Choroid plexus epithelial cell (primary cell): Measurements from ENCODE around the gene KHDC4.

Source experiments
- DNase-seq: peaks from one replicate; pipeline ENCODE4 v3.0.0-alpha.2; 2010; ENCODE audit warnings: low read depth
- H3K4me3 ChIP-seq: 2 replicates; pipeline ENCODE4 v1.5.1; 2011; ENCODE audit warnings: low read depth, mild to moderate bottlenecking, control low read depth, low read length, moderate library complexity
- CTCF ChIP-seq: conservative IDR thresholded peaks from 2 replicates; pipeline ENCODE4 v1.5.1; 2011; ENCODE audit warnings: low read depth, mild to moderate bottlenecking, control low read depth, inconsistent platforms, low read length, moderate library complexity

KHDC4 gene

GRCh38 chr1:155934097-155934935 is at the start of gene KHDC4:
TSS of gene KHDC4 (minus strand) at chr1:155934413. CDS start at chr1:155934373, 40 bp downstream.
- DNase-seq = peak; percentile 99
- peak; percentile 35 for TF ChIP-seq CTCF
- peak within 1 kb of the TSS; percentile 100 for H3K4me3 ChIP-seq

GRCh38 chr1:155983191-155984024 is 49.2 kb upstream of the KHDC4 start:
- DNase-seq = peak; percentile 95
- peak; percentile 10 for TF ChIP-seq CTCF
- peak overlapping the region; percentile 38 for H3K4me3 ChIP-seq

- peak overlapping the region; percentile 38 for H3K4me3 ChIP-seq
- TF ChIP-seq CTCF = no peak
- DNase-seq = no peak
Observed at GRCh38 chr1:155982106-155982505, 47.9 kb upstream of the KHDC4 start.

- H3K4me3 ChIP-seq = peak overlapping the region; percentile 38
- peak; percentile 73 for DNase-seq
- TF ChIP-seq CTCF = no peak
Observed at GRCh38 chr1:155981266-155982088, 47.3 kb upstream of the KHDC4 start.

GRCh38 chr1:155979597-155980343 is 45.6 kb upstream of the KHDC4 start:
- TF ChIP-seq CTCF = no peak
- DNase-seq = no peak

GRCh38 chr1:155978973-155979429 is 44.8 kb upstream of the KHDC4 start:
- DNase-seq = no peak

More at GRCh38 chr1:155979597-155980343, 45.6 kb upstream of the KHDC4 start:
- H3K4me3 ChIP-seq = peak overlapping the region; percentile 85

More at GRCh38 chr1:155978973-155979429, 44.8 kb upstream of the KHDC4 start:
- H3K4me3 ChIP-seq = peak overlapping the region; percentile 85
- TF ChIP-seq CTCF = no peak
